ENCODE data around the gene ADAMTS17. TPM values are rescaled to one million over a fixed set of nuclear protein-coding genes. Genes with fewer than 3 reads are reported as not detected.
A peak's percentile ranks its signal among the peaks of the same experiment; 100 is the strongest.

The ADAMTS17 gene
- total RNA-seq, 1 donor from 2014 or later, result 6.2 TPM

GRCh38 chr15:100205549-100206295 is 136.1 kb downstream of the ADAMTS17 start:
- TF ChIP-seq CTCF (IDR thresholded peaks at IDR 0.05), result no peak
- Histone ChIP-seq H3K27me3 (no peaks in the 10 kb centered on the region), H3K9me3 (no peaks in the 10 kb centered on the region), H3K4me3 (no peak overlapping the region), H3K27ac (no peak overlapping the region), H3K4me1 (no peaks in the 10 kb centered on the region), H3K36me3 (no peaks in the 10 kb centered on the region)
- ATAC-seq, result peak; percentile 10
- no peak for DNase-seq
- intact Hi-C loops (cut with DNase I), result no loop called here

GRCh38 chr15:100204771-100205170 is 137.0 kb downstream of the ADAMTS17 start:
- Histone ChIP-seq H3K36me3 (no peaks in the 10 kb centered on the region), H3K9me3 (no peaks in the 10 kb centered on the region), H3K27me3 (no peaks in the 10 kb centered on the region), H3K4me3 (no peak overlapping the region), H3K4me1 (no peaks in the 10 kb centered on the region), H3K27ac (no peak overlapping the region)
- DNase-seq (no peak), ATAC-seq (no peak)
- intact Hi-C loops (cut with DNase I), result no loop called here
- no peak for TF ChIP-seq CTCF (IDR thresholded peaks at IDR 0.05)

GRCh38 chr15:100204211-100204610 is 137.6 kb downstream of the ADAMTS17 start:
- Histone ChIP-seq H3K4me1 (no peaks in the 10 kb centered on the region), H3K9me3 (no peaks in the 10 kb centered on the region), H3K36me3 (no peaks in the 10 kb centered on the region), H3K27me3 (no peaks in the 10 kb centered on the region), H3K4me3 (no peak overlapping the region), H3K27ac (no peak overlapping the region)
- ATAC-seq, result no peak
- DNase-seq, result no peak
- intact Hi-C loops (cut with DNase I), result no loop called here
- TF ChIP-seq CTCF (IDR thresholded peaks at IDR 0.05), result no peak

- Histone ChIP-seq H3K27ac (no peak overlapping the region), H3K9me3 (no peaks in the 10 kb centered on the region), H3K4me3 (no peak overlapping the region), H3K27me3 (no peaks in the 10 kb centered on the region), H3K36me3 (no peaks in the 10 kb centered on the region), H3K4me1 (no peaks in the 10 kb centered on the region)
- DNase-seq (no peak), ATAC-seq (no peak)
- intact Hi-C loops (cut with DNase I), result no loop called here
- TF ChIP-seq CTCF (IDR thresholded peaks at IDR 0.05), result no peak
These were observed 139.3 kb downstream of the ADAMTS17 start for GRCh38 chr15:100202309-100202960.

GRCh38 chr15:100201376-100202280 is 140.1 kb downstream of the ADAMTS17 start:
- Histone ChIP-seq H3K27me3 (no peaks in the 10 kb centered on the region), H3K4me3 (no peak overlapping the region), H3K36me3 (no peaks in the 10 kb centered on the region), H3K4me1 (no peaks in the 10 kb centered on the region), H3K27ac (no peak overlapping the region), H3K9me3 (no peaks in the 10 kb centered on the region)
- TF ChIP-seq CTCF (IDR thresholded peaks at IDR 0.05), result no peak
- no peak for DNase-seq
- intact Hi-C loops (cut with DNase I), result no loop called here
- peak; percentile 21 for ATAC-seq
